OCI-LY3 (cell line): ENCODE measurements around the gene SDK2.

ENCODE experiments used
- EZH2phosphoT487 ChIP-seq: fragments of 200-600 bp; shearing (Covaris generic); IDR thresholded peaks from 2 replicates; pipeline ENCODE4 v1.6.1; 2018; ENCODE audit warnings: antibody characterized with exemption, mixed run types, low read depth
- TF ChIP-seq, protein P1 (sequence below): fragments of 200-600, 300-600 bp; sonication (generic); IDR thresholded peaks from 2 replicates; pipeline ENCODE4 v1.5.1; 2014; ENCODE audit warnings: antibody characterized with exemption, low read length, low read depth

DNA sequence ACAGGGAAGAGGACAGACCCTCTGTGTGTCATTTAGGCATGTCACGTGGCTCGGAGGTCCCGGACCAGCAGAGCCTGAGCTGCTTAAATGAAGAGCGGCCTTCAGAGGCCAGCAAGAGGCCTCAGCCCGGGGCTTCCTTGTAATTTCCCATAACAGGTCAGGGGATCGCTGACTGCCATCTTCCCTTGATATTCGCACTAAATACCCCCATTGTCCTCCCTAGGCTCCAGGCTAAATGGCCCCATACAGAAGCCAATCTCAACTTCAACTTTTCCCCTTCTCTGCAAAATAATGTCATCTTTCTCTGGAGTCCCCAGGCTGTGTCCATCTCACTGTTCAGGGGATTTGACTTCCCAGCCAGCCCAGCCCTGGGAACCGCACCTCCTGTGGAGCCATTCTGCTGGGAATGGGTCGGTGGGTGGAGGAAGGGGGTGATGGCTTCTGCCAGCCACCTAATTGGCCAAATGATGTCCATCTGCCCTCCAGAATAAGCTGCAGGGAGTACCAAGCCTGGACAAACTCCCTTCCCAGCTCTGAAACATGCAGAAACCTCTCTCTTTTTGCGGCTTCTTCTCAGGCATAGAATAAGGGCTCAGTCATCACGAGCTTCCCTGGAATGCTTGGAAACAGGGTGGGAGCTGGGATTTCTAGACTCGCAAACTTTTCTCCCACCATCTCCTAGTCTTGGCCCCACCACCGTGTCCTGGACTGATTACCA is 129.9 kb downstream of the SDK2 start:
- TF ChIP-seq, protein P1, sequence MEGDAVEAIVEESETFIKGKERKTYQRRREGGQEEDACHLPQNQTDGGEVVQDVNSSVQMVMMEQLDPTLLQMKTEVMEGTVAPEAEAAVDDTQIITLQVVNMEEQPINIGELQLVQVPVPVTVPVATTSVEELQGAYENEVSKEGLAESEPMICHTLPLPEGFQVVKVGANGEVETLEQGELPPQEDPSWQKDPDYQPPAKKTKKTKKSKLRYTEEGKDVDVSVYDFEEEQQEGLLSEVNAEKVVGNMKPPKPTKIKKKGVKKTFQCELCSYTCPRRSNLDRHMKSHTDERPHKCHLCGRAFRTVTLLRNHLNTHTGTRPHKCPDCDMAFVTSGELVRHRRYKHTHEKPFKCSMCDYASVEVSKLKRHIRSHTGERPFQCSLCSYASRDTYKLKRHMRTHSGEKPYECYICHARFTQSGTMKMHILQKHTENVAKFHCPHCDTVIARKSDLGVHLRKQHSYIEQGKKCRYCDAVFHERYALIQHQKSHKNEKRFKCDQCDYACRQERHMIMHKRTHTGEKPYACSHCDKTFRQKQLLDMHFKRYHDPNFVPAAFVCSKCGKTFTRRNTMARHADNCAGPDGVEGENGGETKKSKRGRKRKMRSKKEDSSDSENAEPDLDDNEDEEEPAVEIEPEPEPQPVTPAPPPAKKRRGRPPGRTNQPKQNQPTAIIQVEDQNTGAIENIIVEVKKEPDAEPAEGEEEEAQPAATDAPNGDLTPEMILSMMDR, result no peak
- no peak for TF ChIP-seq EZH2phosphoT487
